GM12892 (cell line): ENCODE measurements around the gene HSPH1.

ENCODE experiments used
- POLR2AphosphoS5 ChIP-seq: IDR thresholded peaks from 2 replicates; pipeline ENCODE4 v1.6.1; 2011; ENCODE audit warnings: low read depth, low read length, control low read depth
- TAF1 ChIP-seq: IDR thresholded peaks from 2 replicates; pipeline ENCODE4 v1.6.1; 2011; ENCODE audit warnings: low read depth, mild to moderate bottlenecking, control low read depth, low read length, borderline replicate concordance

- no peak for TF ChIP-seq TAF1
- no peak for TF ChIP-seq POLR2AphosphoS5
Observed at GRCh38 chr13:31184451-31184850, 22.7 kb upstream of the HSPH1 start.
